GM12892 (cell line): Measurements from ENCODE around the gene COL23A1.
"Not testable (repeated sequence)": the region's sequence is repeated elsewhere in the genome, so short reads cannot be mapped to it uniquely, and the experiment has no call there.

ENCODE experiments used
- DNase-seq: peaks from one replicate; pipeline ENCODE4 v3.0.0; 2011; ENCODE audit not compliant: insufficient read length
- FAIRE-seq: peaks from 2 replicates; lab custom pipeline; 2011; peaks lifted over from hg19 to GRCh38; lab: Jason Lieb, UNC
- POLR2A ChIP-seq: IDR thresholded peaks from 2 replicates; pipeline ENCODE4 v1.6.1; 2011; ENCODE audit warnings: low read depth, low read length, control low read depth
- POLR2AphosphoS5 ChIP-seq: IDR thresholded peaks from 2 replicates; pipeline ENCODE4 v1.6.1; 2011; ENCODE audit warnings: low read depth, low read length, control low read depth
- TAF1 ChIP-seq: IDR thresholded peaks from 2 replicates; pipeline ENCODE4 v1.6.1; 2011; ENCODE audit warnings: low read depth, mild to moderate bottlenecking, control low read depth, low read length, borderline replicate concordance

Gene COL23A1

GRCh38 chr5:178264044-178264443 lies 326.1 kb downstream of the COL23A1 start:
- no peak for TF ChIP-seq POLR2AphosphoS5
- no peak for TF ChIP-seq POLR2A
- TF ChIP-seq TAF1: no peak
- DNase-seq: no peak
- FAIRE-seq: no peak

DNA sequence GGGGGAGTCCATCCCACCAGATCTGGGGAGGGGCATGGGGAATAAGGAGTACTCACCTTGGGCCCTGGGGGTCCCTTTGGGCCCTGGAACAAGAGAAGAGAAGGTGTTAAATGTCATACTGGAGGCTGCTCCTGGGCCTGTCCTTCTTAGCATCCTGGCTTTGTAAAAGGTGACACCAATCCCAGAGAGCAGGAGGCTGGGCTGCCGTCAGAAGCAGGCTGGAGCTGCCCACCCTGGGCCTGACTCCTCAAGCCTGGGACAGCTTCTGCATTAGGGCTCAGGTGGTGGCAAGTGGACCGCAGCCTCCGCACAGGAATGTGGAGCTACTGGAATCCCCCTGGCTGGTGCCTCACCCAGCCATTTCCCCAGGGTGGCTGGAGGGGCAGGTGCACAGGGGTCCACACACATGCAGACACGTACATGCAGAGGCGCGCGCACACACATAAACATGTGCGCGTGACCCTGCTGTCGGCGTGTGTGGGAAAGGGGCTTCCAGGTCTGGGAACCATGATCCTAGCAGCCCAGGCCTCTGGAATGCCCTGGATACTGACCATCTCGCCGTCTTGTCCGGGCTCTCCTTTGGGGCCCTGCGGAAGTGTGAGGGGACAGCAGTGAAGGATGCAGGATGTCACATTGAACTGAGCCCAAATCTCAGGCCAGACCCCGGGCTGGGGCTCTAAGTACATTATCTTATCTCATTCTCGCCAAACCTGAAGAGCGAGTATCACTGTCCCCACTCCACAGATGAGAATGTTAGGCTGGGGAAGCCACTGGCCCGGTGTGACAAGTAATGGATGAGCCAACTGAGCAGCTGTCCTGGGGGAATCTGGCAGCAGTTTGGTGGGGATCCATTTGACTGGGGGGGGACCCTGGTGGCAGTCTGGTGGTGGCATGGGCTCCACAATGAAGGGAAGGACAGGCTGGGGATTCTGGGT lies 328.3 kb downstream of the COL23A1 start:
- FAIRE-seq: no peak
- TF ChIP-seq POLR2A: no peak
- no peak for TF ChIP-seq POLR2AphosphoS5
- TF ChIP-seq TAF1: no peak
- no peak for DNase-seq

DNA sequence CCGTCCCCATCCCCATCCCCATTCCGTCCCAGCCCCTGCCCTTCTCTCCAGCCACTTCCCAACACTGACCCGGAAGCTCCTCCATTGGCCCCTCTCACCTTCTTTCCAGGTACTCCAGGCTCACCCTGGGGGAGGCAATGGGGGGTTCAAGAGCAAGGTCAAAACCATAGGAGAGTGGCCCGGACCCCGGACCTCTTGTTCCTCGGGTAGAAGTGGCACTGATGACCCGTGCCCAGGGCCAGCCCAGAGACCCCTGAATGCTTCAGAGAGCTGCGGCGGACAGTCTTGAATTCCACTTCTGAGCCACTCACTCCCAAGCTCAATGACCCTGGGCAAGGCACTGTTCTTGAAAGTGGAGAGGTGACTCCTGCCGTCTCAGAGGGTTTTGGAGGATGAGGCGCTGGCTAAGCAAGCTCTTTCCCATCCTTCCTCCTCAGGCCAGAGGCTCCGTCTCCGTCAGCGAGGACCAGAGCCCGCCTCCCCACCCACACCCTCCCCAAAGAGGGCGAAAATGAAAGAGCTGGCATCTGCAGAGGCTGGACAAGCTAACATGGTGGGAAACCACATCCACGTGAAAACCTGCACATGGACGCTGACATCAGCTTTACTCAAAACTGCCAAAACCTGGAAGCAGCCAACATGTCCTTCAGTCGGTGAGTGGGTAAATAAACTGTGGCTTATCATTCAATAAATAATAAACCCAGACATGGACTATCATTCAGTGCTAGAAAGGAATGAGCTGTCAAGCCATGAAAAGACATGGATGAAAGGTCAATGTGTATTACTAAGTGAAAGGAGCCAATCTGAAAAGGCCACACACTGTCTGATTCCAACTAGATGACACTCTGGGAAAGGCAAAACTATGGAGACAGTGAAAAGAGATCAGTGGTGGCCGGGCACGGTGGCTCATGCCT lies 330.3 kb downstream of the COL23A1 start:
- DNase-seq (no peak), FAIRE-seq (no peak)
- no peak for TF ChIP-seq POLR2A
- TF ChIP-seq POLR2AphosphoS5: no peak
- no peak for TF ChIP-seq TAF1

- DNase-seq (no peak), FAIRE-seq (no peak)
- TF ChIP-seq TAF1: no peak
- TF ChIP-seq POLR2AphosphoS5: no peak
- no peak for TF ChIP-seq POLR2A
Observed at GRCh38 chr5:178257650-178258049, 332.5 kb downstream of the COL23A1 start.

GRCh38 chr5:178256746-178257145 lies 333.4 kb downstream of the COL23A1 start:
- FAIRE-seq: no peak
- DNase-seq: no peak
- TF ChIP-seq TAF1: no peak
- no peak for TF ChIP-seq POLR2A
- no peak for TF ChIP-seq POLR2AphosphoS5

DNA sequence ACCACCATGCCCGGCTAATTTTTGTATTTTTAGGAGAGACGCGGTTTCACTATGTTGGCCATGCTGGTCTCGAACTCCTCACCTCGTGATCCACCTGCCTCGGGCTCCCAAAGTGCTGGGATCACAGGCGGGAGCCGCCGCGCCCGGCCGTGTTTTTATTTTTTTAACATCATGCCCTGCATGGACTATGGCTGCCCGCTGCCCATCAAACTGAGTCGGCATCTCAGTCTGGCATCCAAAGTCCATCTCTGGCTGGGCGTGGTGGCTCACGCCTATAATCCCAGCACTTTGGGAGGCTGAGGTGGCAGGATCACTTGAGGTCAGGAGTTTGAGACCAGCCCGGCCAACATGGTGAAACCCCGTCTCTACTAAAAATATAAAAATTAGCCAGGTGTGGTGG lies 336.6 kb downstream of the COL23A1 start:
- DNase-seq: not testable (repeated sequence)

DNA sequence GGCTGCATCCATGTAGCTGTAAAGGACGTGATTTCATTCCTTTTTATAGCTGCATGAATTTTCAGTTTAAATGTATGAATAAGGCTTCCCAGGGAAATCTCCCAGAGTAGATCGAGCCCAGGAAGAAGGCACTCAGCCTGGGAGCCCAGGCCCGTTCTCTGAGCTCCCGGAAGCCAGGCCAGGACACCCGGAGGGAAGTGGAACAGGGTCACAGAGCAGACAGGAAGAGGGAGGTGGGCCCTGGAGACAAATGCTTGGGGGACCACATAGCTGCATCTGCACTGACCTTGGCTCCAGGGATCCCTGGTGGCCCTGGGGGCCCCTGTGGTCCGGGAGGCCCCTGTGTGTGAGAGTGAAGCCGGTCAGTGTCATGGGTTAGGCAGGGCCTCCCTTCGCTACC lies 337.9 kb downstream of the COL23A1 start:
- FAIRE-seq (no peak), DNase-seq (no peak)
- TF ChIP-seq POLR2A (no peak), POLR2AphosphoS5 (no peak), TAF1 (no peak)

More for the DNA sequence above, 336.6 kb downstream of the COL23A1 start:
- FAIRE-seq: not testable (repeated sequence)

DNA sequence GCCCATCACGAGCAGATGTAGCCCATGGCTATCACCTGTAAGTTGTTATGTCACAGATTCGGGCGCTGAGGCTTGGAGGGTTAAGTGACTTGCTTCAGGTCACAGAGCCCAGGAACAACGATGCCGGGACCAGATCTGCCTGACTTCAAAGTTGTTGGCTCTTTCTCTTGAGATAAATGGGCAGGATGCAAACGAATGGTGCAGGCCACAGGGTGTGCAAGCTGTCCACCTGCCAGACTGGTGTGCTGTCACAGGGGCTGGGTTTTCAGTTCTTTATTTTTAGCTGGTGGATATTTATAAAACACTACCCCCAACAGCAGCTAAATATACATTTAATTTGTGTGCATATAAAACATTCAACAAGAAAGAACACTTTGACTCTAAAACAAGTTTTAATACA lies 339.9 kb downstream of the COL23A1 start:
- FAIRE-seq (no peak), DNase-seq (no peak)
- no peak for TF ChIP-seq POLR2A
- TF ChIP-seq TAF1: no peak
- no peak for TF ChIP-seq POLR2AphosphoS5

DNA sequence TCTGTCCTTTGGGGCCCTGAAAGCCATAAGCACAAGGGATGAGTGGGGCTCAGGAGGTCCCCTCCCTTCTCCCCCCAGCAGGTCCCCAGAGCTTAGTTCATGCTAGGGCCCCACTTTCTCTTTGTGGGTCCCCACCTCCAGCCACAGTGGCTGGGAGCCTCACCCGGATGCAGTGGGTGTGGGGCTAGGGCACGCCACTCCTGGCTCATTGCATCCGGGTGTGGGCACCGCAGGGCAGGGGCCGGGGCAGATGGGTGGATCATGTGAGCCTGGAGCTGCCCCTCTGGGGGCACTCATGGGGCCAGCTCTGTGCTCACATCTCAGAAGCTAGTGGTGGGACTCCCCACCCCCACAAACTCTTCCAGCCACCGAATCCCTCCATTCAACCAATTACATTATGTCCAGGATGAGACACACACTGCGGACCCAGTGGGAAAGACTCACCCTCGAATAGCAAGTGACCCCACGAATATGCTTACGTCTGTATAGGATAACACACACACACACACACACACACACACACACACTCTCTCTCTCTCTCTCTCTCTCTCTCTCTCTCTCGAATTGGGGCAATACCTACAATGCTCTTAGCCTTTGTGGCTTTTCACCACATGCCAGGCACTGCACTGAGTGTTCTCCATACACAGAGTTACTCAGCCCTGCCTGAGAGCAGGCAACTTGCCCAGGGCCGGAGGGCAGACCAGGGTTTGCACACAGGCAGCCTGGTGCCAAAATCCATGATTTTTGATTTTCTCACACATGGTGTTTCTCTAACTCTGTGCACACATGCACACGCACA lies 340.8 kb downstream of the COL23A1 start:
- no peak for FAIRE-seq

GRCh38 chr5:178248750-178249149 lies 341.4 kb downstream of the COL23A1 start:
- FAIRE-seq (no peak), DNase-seq (no peak)
- no peak for TF ChIP-seq TAF1
- TF ChIP-seq POLR2A: no peak
- no peak for TF ChIP-seq POLR2AphosphoS5

More for the DNA sequence above, 340.8 kb downstream of the COL23A1 start:
- no peak for TF ChIP-seq TAF1
- no peak for TF ChIP-seq POLR2A
- no peak for TF ChIP-seq POLR2AphosphoS5
- DNase-seq: no peak
